Activated CD8-positive, alpha-beta memory T cell treated with anti-CD3 and anti-CD28 coated beads for 48 hours (primary cell): ENCODE data around the gene GABRR1.
"Not testable (repeated sequence)": the region's sequence is repeated elsewhere in the genome, so short reads cannot be mapped to it uniquely, and the experiment has no call there.

Experiments used
- DNase-seq, 3 experiments: peaks; one replicate each; pipeline ENCODE4 v3.0.0-alpha.2; 2020; ENCODE audit warnings: low read depth in 2 of 3, low spot score in 2 of 3

The GABRR1 gene

GRCh38 chr6:89217299-89217910 is at the start of gene GABRR1:
Gene GABRR1, minus strand, starts transcription at chr6:89217358. Its CDS starts 36 bp downstream, at chr6:89217322.
- DNase-seq = no peak

- DNase-seq = no peak
Measured at GRCh38 chr6:89264296-89264695, 47.1 kb upstream of the GABRR1 start.

- DNase-seq = no peak
Measured at GRCh38 chr6:89260832-89261231, 43.7 kb upstream of the GABRR1 start.

GRCh38 chr6:89260310-89260709 is 43.2 kb upstream of the GABRR1 start:
- DNase-seq = no peak

- DNase-seq = no peak
Measured at GRCh38 chr6:89258912-89259311, 41.8 kb upstream of the GABRR1 start.

- no peak for DNase-seq
Measured at GRCh38 chr6:89257781-89258180, 40.6 kb upstream of the GABRR1 start.

- no peak for DNase-seq
Measured at GRCh38 chr6:89257346-89257745, 40.2 kb upstream of the GABRR1 start.

- DNase-seq = no peak
Measured at GRCh38 chr6:89255417-89255816, 38.3 kb upstream of the GABRR1 start.

- no peak for DNase-seq
Measured at GRCh38 chr6:89254569-89254968, 37.4 kb upstream of the GABRR1 start.

- no peak for DNase-seq
Measured at GRCh38 chr6:89252907-89253306, 35.7 kb upstream of the GABRR1 start.

GRCh38 chr6:89251976-89252375 is 34.8 kb upstream of the GABRR1 start:
- no peak for DNase-seq

GRCh38 chr6:89251170-89251569 is 34.0 kb upstream of the GABRR1 start:
- DNase-seq = no peak

- DNase-seq = no peak
Measured at GRCh38 chr6:89250239-89250638, 33.1 kb upstream of the GABRR1 start.

GRCh38 chr6:89244241-89244985 is 27.3 kb upstream of the GABRR1 start:
- DNase-seq = no peak

- no peak for DNase-seq
Measured at GRCh38 chr6:89243331-89243629, 26.1 kb upstream of the GABRR1 start.

GRCh38 chr6:89242574-89243330 is 25.6 kb upstream of the GABRR1 start:
- no peak for DNase-seq

- DNase-seq = no peak
Measured at GRCh38 chr6:89239338-89239737, 22.2 kb upstream of the GABRR1 start.

- DNase-seq = no peak
Measured at GRCh38 chr6:89237158-89237557, 20.0 kb upstream of the GABRR1 start.

GRCh38 chr6:89233605-89234004 is 16.4 kb upstream of the GABRR1 start:
- not testable (repeated sequence) for DNase-seq

GRCh38 chr6:89222712-89223039 is 5.5 kb upstream of the GABRR1 start:
- no peak for DNase-seq

- DNase-seq = no peak
Measured at GRCh38 chr6:89221971-89222711, 5.0 kb upstream of the GABRR1 start.

GRCh38 chr6:89221129-89221528 is 4.0 kb upstream of the GABRR1 start:
- DNase-seq = no peak
